B cell (primary cell): ENCODE results near the gene NAPB. TPM values are rescaled to one million over a fixed set of nuclear protein-coding genes. Genes with fewer than 3 reads are reported as not detected.

Experiments
- ATAC-seq: fragments of 200-7000 bp; cut with Tn5 transposase; one replicate; pipeline ENCODE4 v1.10.0; 2021; ENCODE audit warnings: low read depth, mild to moderate bottlenecking, moderate number of reproducible peaks, moderate library complexity
- CTCF ChIA-PET: fragments of 350-600 bp; sonication (Branson Sonifier 250); formaldehyde crosslinking; loops from one replicate; lab custom pipeline; 2021; ENCODE audit warnings: antibody characterized with exemption, inconsistent platforms; lab: Charles Lee
- POLR2A ChIA-PET: fragments of 350-600 bp; sonication (Branson Sonifier 250); formaldehyde crosslinking; loops from one replicate; lab custom pipeline; 2021; ENCODE audit warnings: antibody characterized with exemption; lab: Charles Lee
- DNase-seq: peaks from one replicate; pipeline ENCODE4 v3.0.0; 2013
- H2AFZ ChIP-seq: 2 replicates; pipeline ENCODE4 v1.6.1; 2012; ENCODE audit warnings: mild to moderate bottlenecking, low read depth, low read length; ENCODE audit not compliant: insufficient read depth, poor library complexity, severe bottlenecking
- H3K27ac ChIP-seq, 2 donors: 1 replicate in 1 of 2; 2 replicates in 1 of 2; pipeline ENCODE4 v1.5.1; 2012 to 2013; ENCODE audit warnings: low read length in 2 of 2, mild to moderate bottlenecking in 2 of 2, moderate library complexity in 1 of 2
- H3K27me3 ChIP-seq, 4 experiments: fragments of 200-600 bp in 1 of 4; sonication (generic) in 1 of 4; replicated peaks in 1 of 4; 1 replicate in 2 of 4; 2 replicates in 2 of 4; pipeline versions ENCODE4 v1.6.1 to v1.7.0; 2013 to 2016; ENCODE audit warnings: low read length in 3 of 4, mild to moderate bottlenecking in 2 of 4, mixed read lengths in 1 of 4, moderate library complexity in 1 of 4; ENCODE audit not compliant: insufficient read depth in 4 of 4, control insufficient read depth in 3 of 4; ENCODE audit errors: control extremely low read depth in 1 of 4
- H3K36me3 ChIP-seq, 2 experiments: replicated peaks in 1 of 2; 1 replicate in 1 of 2; 2 replicates in 1 of 2; pipeline versions ENCODE4 v1.6.1 to v1.7.1; 2013; ENCODE audit warnings: low read length in 1 of 2; ENCODE audit not compliant: insufficient read depth in 2 of 2, control insufficient read depth in 1 of 2; ENCODE audit errors: control extremely low read depth in 1 of 2, extremely low read depth in 1 of 2
- H3K4me1 ChIP-seq, 2 donors: fragments of 200-600 bp in 1 of 2; sonication (generic) in 1 of 2; 1 replicate in 1 of 2; 2 replicates in 1 of 2; pipeline versions ENCODE4 v1.5.1 to v1.6.1; 2013 to 2017; ENCODE audit warnings: low read length in 2 of 2; ENCODE audit not compliant: control insufficient read depth in 2 of 2, insufficient read depth in 2 of 2
- H3K4me2 ChIP-seq: replicated peaks from 2 replicates; pipeline ENCODE3; 2012; ENCODE audit warnings: mild to moderate bottlenecking, low read depth, low read length; ENCODE audit not compliant: poor library complexity, severe bottlenecking
- H3K4me3 ChIP-seq, 5 experiments: fragments of 200-600 bp in 1 of 5; sonication (generic) in 1 of 5; 1 replicate in 3 of 5; 2 replicates in 2 of 5; pipeline versions ENCODE4 v1.5.1 to v1.7.0; 2011 to 2016; ENCODE audit warnings: low read length in 4 of 5, mild to moderate bottlenecking in 4 of 5, low read depth in 2 of 5, control low read depth in 1 of 5, moderate library complexity in 1 of 5; ENCODE audit not compliant: insufficient read depth in 1 of 5; ENCODE audit errors: control extremely low read depth in 1 of 5, extremely low read depth in 1 of 5
- H3K79me2 ChIP-seq: fragments of 200-600 bp; sonication (generic); one replicate; pipeline ENCODE4 v1.6.0; 2016; ENCODE audit warnings: low read length; ENCODE audit not compliant: control insufficient read depth, insufficient read depth
- H3K9ac ChIP-seq: fragments of 200-600 bp; sonication (generic); 2 replicates; pipeline ENCODE4 v1.6.1; 2017; ENCODE audit warnings: mild to moderate bottlenecking, low read length, moderate library complexity
- H3K9me3 ChIP-seq, 3 donors: one replicate each; pipeline versions ENCODE4 v1.6.1 to v1.7.1; 2013; ENCODE audit warnings: low read length in 2 of 3; ENCODE audit not compliant: control insufficient read depth in 2 of 3, insufficient read depth in 1 of 3; ENCODE audit errors: control extremely low read depth in 1 of 3
- H4K20me1 ChIP-seq: 2 replicates; pipeline ENCODE4 v1.6.0; 2012; ENCODE audit warnings: mild to moderate bottlenecking, low read length; ENCODE audit not compliant: insufficient read depth, control insufficient read depth, poor library complexity, severe bottlenecking
- H3K27ac Mint-ChIP-seq: one replicate; pipeline ENCODE4 v1.8.0; 2021; ENCODE audit warnings: mixed read lengths
- H3K27me3 Mint-ChIP-seq: one replicate; pipeline ENCODE4 v1.8.0; 2021; ENCODE audit warnings: mixed read lengths
- H3K4me1 Mint-ChIP-seq: one replicate; pipeline ENCODE4 v1.8.0; 2021; ENCODE audit warnings: mixed read lengths
- H3K4me3 Mint-ChIP-seq: one replicate; pipeline ENCODE4 v1.8.0; 2021; ENCODE audit warnings: mixed read lengths
- H3K9me3 Mint-ChIP-seq: one replicate; pipeline ENCODE4 v1.8.0; 2022; ENCODE audit warnings: mixed read lengths; ENCODE audit not compliant: insufficient read depth
- CTCF ChIP-seq: fragments of 200-600 bp; IDR thresholded peaks from one replicate; pipeline ENCODE4 v1.8.0; 2022; ENCODE audit warnings: antibody characterized with exemption, mild to moderate bottlenecking
- EZH2 ChIP-seq: IDR thresholded peaks from 2 replicates; pipeline ENCODE4 v1.6.1; 2012; ENCODE audit warnings: borderline replicate concordance, low read depth, mild to moderate bottlenecking, moderate library complexity, low read length; ENCODE audit not compliant: insufficient read depth, poor library complexity, severe bottlenecking
- WGBS: methylation state at CpG from one replicate; pipeline ENCODE4 v1.1.5; 2013; ENCODE audit warnings: missing lambda C conversion rate; ENCODE audit not compliant: insufficient coverage; 5-methylcytosine and 5-hydroxymethylcytosine counted together
- intact Hi-C: fragments of 100-400 bp; cut with micrococcal nuclease; formaldehyde crosslinking; loops from one replicate; pipeline ENCODE4 v1.10.0; 2022
- polyA plus RNA-seq: library from polyadenylated mRNA; depleted of rRNA; stranded (reverse); fragments of >200 nt; gene quantifications from 2 replicates; pipeline ENCODE4 v1.2.3, GENCODE V29; 2012
- total RNA-seq, 2 donors: library from RNA; stranded (reverse); fragments of 120-200 nt in 1 of 2; gene quantifications; 1 replicate in 1 of 2; 2 replicates in 1 of 2; pipeline versions ENCODE4 v1.2.3 to v1.2.4, GENCODE V29; 2013 to 2022

Gene NAPB
- total and polyA plus RNA-seq, 2 donors (not counting 1 experiment from before 2014, with no cell fraction given) = 4.1 to 13.0 TPM

DNA sequence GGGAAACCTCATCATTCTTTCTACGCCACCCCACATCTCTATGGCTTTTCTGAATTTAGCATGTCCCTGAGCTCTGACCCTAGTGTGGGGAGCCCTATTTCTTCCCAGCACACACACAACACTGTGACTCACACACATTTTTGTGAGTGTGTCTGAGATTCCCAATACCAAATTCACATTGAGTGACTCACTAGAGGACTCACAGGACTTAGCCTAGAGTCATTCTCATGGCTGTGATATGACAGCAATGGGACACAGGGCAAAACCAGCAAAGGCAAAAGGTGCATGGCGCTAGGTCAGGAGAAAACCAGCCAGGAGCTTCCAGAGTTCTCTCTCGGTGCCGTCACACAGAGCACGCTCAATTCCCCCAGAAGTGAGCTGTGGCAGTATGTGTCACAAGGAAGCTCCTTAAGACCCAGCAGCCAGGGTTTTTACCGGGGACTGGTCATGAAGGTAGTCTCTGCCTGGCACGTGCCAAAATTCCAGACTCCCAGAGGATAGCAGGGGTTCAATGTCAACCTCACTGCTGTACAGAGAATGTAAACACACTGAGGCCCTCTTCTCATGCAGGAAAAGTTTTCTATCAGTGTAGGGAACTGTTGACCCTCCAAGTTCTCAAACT lies 24.4 kb upstream of the NAPB start:
- whole genome bisulfite sequencing = 90% methylated on average over 7 of the region's 7 CpGs
- Mint-ChIP-seq H3K4me1 (no peaks in the 10 kb centered on the region), H3K27me3 (no peaks in the 10 kb centered on the region), H3K9me3 (no peaks in the 10 kb centered on the region), H3K4me3 (no peak overlapping the region), H3K27ac (no peak overlapping the region)
- Histone ChIP-seq H3K27me3 (no peaks in the 10 kb centered on the region), H4K20me1 (no peaks in the 10 kb centered on the region), H3K4me3 (no peak overlapping the region), H3K9me3 (no peaks in the 10 kb centered on the region), H3K27ac (no peak overlapping the region), H3K4me1 (no peaks in the 10 kb centered on the region), H3K36me3 (no peaks in the 10 kb centered on the region), H3K79me2 (no peaks in the 10 kb centered on the region), H3K9ac (no peak overlapping the region), H2AFZ (no peak overlapping the region), H3K4me2 (no peak overlapping the region)
- DNase-seq = no peak
- ATAC-seq = no peak
- ChIA-PET CTCF (interaction anchor here (0.6 to 3.1 kb wide), 8 partner anchors 10 to 1096 kb away, joined by 3 to 9 read pairs (median 4); partner anchors contain the start of genes NAPB and NXT1), POLR2A (interaction anchor here (0.7 kb wide), 1 partner anchor 96 kb away, joined by 5 read pairs; no protein-coding TSS in a partner anchor)
- TF ChIP-seq CTCF (no peak), EZH2 (no peak)
- intact Hi-C loops = loop anchor here (5.0 kb wide), 1 partner anchor 753 kb away; no protein-coding TSS in a partner anchor

DNA sequence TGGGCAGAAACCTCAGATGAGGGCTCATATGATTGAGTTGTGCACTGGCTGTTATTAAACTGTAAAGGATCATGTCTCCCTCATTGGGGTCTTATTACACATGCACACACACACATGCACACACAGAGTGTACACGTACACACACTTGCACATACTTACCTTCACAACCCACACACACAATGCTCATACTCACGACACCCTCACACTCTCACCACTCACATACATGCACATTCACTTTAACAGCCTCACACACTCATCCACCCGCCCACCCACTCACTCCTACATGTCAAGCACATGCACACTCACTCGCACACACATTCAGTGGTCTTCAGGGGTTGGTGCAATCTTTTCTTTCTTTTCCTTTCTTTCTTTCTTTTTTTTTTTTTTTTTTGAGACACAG lies 23.6 kb upstream of the NAPB start:
- H3K27ac ChIP-seq = no peak overlapping the region
- no peak for TF ChIP-seq CTCF
- no peak for TF ChIP-seq EZH2
- no peaks in the 10 kb centered on the region for H3K27me3 ChIP-seq
- intact Hi-C loops = loop anchor here (5.0 kb wide), 3 partner anchors 162 to 753 kb away; partner anchors contain the start of gene CST9
- H3K4me2 ChIP-seq = no peak overlapping the region
- H3K4me1 Mint-ChIP-seq = no peaks in the 10 kb centered on the region
- no peaks in the 10 kb centered on the region for H4K20me1 ChIP-seq
- CTCF ChIA-PET = interaction anchor here (0.8 to 3.1 kb wide), 6 partner anchors 10 to 753 kb away, joined by 3 to 8 read pairs (median 3); partner anchors contain the start of gene NAPB
- no peak overlapping the region for H3K4me3 ChIP-seq
- no peak overlapping the region for H3K4me3 Mint-ChIP-seq
- H3K27me3 Mint-ChIP-seq = peaks cover 5% of the 10 kb centered on the region
- H3K4me1 ChIP-seq = no peaks in the 10 kb centered on the region
- no peak for DNase-seq
- H3K9ac ChIP-seq = no peak overlapping the region
- ATAC-seq = no peak
- POLR2A ChIA-PET = interaction anchor here (0.7 kb wide), 1 partner anchor 95 kb away, joined by 5 read pairs; no protein-coding TSS in a partner anchor
- no peaks in the 10 kb centered on the region for H3K9me3 Mint-ChIP-seq
- no peak overlapping the region for H2AFZ ChIP-seq
- H3K79me2 ChIP-seq = no peaks in the 10 kb centered on the region
- no peaks in the 10 kb centered on the region for H3K9me3 ChIP-seq
- H3K27ac Mint-ChIP-seq = no peak overlapping the region
- WGBS = 93% methylated on average over 4 of the region's 4 CpGs
- no peaks in the 10 kb centered on the region for H3K36me3 ChIP-seq
